Skeletal muscle cell (primary cell): ENCODE results near the gene OR4D2.
A peak's percentile ranks its signal among the peaks of the same experiment; 100 is the strongest.
"Not testable (repeated sequence)": the region's sequence is repeated elsewhere in the genome, so short reads cannot be mapped to it uniquely, and the experiment has no call there.

Source experiments
- DNase-seq: peaks from one replicate; pipeline ENCODE4 v3.0.0-alpha.2; 2010; ENCODE audit warnings: low read depth
- H3K4me3 ChIP-seq: 2 replicates; pipeline ENCODE4 v1.5.1; 2011; ENCODE audit warnings: low read depth, mild to moderate bottlenecking, control low read depth, low read length, moderate library complexity

The OR4D2 gene

DNA sequence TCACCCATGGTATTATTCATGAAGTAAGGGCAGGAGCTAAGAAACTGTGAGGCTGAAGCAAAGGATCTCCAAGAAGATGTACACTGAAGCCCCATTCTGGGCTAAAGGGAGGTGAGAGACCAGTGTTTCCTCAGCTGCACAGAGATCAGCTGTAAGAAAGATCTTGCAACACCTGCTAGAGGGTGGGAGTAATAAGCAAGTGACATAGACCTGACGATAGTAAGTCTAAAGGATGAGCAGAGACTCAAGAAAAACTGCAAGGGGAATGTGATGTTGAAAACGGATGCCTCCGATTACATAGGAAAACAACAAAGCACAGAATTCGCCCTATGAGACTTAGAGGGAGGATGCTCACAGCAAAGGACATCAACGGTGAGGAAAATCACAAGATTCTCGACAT lies at the start of gene OR4D2:
Gene OR4D2, plus strand, starts transcription at position 301 of the 400 bp plus-strand sequence. CDS start 2,674 bp downstream, outside the sequence.
- no peak for DNase-seq
- no peak within 1 kb of the TSS for H3K4me3 ChIP-seq

DNA sequence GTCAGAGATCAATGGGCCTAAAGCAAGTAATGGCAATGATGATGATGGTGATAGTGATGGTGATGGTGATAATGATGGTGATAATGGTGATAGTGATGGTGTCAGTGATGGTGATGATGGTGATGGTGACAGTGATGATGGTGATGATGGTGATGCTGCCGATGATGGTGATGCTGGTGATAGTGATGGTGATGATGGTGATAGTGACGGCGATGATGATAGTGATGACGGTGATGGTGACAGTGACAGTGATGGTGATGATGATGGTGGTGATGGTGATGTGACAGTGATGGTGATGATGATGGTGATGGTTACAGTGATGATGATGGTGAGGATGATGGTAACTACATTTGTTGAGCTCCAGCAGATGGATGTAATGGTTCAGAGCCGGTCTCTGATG lies 49.4 kb upstream of the OR4D2 start:
- no peak for DNase-seq
- no peak overlapping the region for H3K4me3 ChIP-seq

DNA sequence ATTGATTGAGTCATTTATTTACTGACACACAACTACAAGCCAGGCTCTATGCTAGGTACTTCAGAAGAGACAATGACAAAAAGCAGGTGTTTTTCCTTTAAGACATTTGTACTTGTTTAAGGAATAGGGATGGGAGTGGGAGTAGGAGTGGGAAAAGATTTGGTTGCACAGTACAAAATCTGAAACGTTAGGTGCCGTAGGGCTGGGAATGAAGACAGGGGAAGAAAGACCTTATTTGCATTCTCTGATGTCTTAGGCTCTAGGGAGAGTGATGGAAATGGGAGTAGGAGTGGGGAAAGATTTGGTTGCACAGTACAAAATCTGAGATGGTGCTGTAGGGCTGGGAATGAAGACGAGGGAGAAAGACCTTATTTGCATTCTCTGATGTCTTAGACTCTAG lies 47.3 kb upstream of the OR4D2 start:
- DNase-seq: no peak
- H3K4me3 ChIP-seq: no peak overlapping the region

GRCh38 chr17:58120195-58120822 lies 46.5 kb upstream of the OR4D2 start:
- no peak overlapping the region for H3K4me3 ChIP-seq
- DNase-seq: peak; percentile 12

- peak; percentile 14 for DNase-seq
Observed at GRCh38 chr17:58121925-58122324, 44.9 kb upstream of the OR4D2 start.

GRCh38 chr17:58127846-58128245 lies 38.9 kb upstream of the OR4D2 start:
- DNase-seq: no peak

More at GRCh38 chr17:58121925-58122324, 44.9 kb upstream of the OR4D2 start:
- H3K4me3 ChIP-seq: no peak overlapping the region

GRCh38 chr17:58132697-58133096 lies 34.1 kb upstream of the OR4D2 start:
- not testable (repeated sequence) for H3K4me3 ChIP-seq, DNase-seq

More at GRCh38 chr17:58127846-58128245, 38.9 kb upstream of the OR4D2 start:
- H3K4me3 ChIP-seq: no peak overlapping the region

DNA sequence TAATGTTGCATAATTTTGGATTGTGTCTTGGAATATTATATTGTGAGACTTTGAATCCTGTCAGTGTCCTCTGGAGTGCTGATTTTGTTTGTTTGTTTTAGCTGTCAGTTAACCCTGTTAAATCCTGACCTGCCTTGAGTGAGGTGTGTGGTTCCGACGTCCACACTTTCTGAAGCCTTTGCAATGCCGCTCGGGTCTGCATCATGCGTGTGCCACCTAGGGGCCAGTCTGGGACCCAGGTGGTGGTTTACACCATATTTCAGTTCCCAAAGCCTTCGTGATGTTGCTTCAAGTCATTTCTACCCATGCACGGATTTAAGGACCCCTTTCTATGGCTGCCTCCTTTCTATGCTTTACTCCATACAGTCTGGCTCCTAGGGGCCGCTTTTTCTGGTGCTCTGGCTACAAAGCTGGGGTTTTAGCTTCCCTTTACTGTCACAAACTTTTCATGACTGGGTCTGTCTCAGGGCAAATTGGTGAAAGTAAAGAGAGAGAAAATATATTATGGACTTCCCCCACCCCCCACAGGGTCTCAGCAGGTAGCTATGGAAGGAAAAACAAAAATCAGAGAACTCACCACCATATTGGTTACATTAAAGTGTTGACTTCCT lies 30.0 kb upstream of the OR4D2 start:
- no peak for DNase-seq
- H3K4me3 ChIP-seq: no peak overlapping the region

GRCh38 chr17:58141505-58141904 lies 25.3 kb upstream of the OR4D2 start:
- no peak overlapping the region for H3K4me3 ChIP-seq
- DNase-seq: no peak

- H3K4me3 ChIP-seq, DNase-seq: not testable (repeated sequence)
Observed at GRCh38 chr17:58143335-58143734, 23.4 kb upstream of the OR4D2 start.

DNA sequence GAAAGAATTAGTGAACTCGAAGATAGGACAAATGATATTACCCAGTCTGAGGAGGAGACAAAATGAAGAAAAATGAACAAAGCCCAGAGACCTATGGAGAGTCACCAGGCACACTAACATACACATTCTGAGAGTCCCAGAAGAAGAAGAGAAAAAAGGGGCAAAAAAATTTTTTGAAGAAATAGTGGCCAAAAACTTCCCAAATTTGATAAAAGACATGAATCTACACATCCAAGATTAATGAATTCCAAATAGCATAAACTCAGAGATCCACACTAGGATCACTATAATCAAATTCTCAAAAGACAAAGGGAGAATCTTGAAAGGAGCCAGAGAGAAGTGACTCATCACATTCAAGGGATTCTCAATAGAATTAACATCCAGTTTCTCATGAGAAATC lies 22.0 kb upstream of the OR4D2 start:
- DNase-seq: no peak
- no peak overlapping the region for H3K4me3 ChIP-seq

GRCh38 chr17:58147930-58148434 lies 18.8 kb upstream of the OR4D2 start, which contains the start of gene OR4D1:
Gene OR4D1 (plus strand): TSS chr17:58148384. CDS start chr17:58155154, 6,770 bp downstream.
- DNase-seq: no peak
- no peak within 1 kb of the TSS for H3K4me3 ChIP-seq

DNA sequence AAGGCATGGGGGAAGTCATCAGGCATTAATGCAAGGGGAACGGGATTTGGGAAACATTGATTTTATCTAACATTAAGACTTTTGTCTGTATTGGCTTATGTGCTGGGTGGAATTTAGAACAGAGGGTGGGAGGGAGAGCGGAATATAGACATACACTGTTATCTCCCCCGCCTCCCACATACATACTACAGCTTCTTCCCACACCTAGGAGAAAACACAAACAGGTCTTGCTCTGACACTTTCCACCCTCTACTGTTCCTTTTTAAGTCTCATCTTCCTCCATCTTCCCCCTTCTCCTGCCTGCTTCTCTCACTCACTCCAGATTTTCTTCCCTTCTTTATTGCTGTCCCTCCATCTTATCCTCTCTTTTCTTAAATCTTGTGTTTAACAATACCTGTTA lies 18.2 kb upstream of the OR4D2 start:
- H3K4me3 ChIP-seq: no peak overlapping the region
- DNase-seq: no peak

GRCh38 chr17:58150394-58150793 lies 16.4 kb upstream of the OR4D2 start:
- no peak for DNase-seq
- H3K4me3 ChIP-seq: no peak overlapping the region

GRCh38 chr17:58153046-58153445 lies 13.7 kb upstream of the OR4D2 start:
- no peak overlapping the region for H3K4me3 ChIP-seq
- DNase-seq: no peak

GRCh38 chr17:58153671-58154070 lies 13.1 kb upstream of the OR4D2 start:
- no peak overlapping the region for H3K4me3 ChIP-seq
- no peak for DNase-seq

- DNase-seq: no peak
- peak overlapping the region; percentile 29 for H3K4me3 ChIP-seq
Observed at GRCh38 chr17:58156839-58157803, 9.7 kb upstream of the OR4D2 start.

DNA sequence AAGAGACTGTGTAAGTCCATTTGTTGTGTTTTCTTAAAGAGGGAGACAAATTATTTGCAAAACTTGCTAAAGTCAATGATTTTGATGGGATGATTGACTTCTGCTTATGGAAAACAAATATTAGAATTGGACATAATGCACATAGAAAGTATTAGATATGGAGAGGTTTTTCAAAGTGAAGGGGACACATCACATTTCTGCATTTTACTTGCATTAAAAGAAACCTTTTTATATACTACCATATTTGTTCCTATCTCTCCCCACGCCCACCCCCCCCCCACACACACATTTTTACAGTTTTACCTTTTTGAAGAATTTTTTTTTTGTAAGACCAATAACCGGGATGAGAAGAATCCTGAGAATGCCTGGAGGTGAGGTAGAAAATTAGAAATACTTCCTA lies 8.6 kb upstream of the OR4D2 start:
- H3K4me3 ChIP-seq: no peak overlapping the region
- DNase-seq: no peak

DNA sequence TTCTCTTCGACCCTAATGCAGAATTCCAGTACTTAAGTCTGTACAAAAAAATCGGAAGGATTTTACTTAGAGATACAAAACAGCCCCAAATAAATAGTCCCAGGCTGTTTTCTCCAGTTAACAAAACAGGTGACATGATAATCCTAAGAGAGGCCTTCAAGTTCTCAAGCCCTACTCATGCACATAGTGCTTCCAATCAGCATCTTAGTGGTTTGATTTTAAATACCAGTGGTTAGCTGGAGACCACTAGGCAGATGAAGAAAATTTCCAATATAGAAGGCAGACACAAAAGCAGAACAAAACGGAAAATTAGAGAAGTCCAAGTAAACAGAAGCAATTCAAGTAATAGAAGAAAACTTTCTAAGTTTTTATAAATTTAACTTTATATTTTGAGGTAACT lies 5.2 kb upstream of the OR4D2 start:
- DNase-seq: no peak
- no peak overlapping the region for H3K4me3 ChIP-seq

DNA sequence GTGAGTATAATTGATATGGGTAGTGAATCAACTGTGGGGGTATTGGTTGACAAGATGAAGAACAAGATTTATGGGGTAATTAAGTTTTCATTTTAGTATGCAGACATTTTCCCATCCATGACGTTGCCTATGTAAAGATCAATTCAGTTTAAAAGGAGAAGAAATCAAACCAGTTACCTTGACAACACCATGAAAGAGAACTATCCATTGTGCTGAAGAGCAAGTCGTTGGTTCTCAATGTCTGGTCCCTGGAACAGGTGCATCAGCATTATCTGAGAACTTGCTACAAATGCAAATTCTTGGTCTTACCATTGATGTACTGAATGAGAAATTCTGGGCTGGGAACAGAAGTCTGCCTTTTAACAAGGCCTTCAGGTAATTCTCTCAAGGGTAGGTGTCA lies 801 bp upstream of the OR4D2 start:
- H3K4me3 ChIP-seq: no peak overlapping the region

More for the DNA sequence above, 801 bp upstream of the OR4D2 start:
- DNase-seq: no peak
